Tibial nerve (tissue), 4 donors: Measurements from ENCODE around the gene TNS3.

Experiments
- CTCF ChIP-seq, 5 experiments: fragments of 200-600 bp in 3 of 5; fragments of 450-650 bp in 2 of 5; sonication (generic) in 3 of 5; IDR thresholded peaks; one replicate each; pipeline ENCODE4 v1.5.1; 2016 to 2019; ENCODE audit warnings: antibody characterized with exemption in 5 of 5, mild to moderate bottlenecking in 3 of 5, moderate library complexity in 2 of 5
- EP300 ChIP-seq, 2 donors: sonication (generic); formaldehyde crosslinking; IDR thresholded peaks; one replicate each; pipeline ENCODE4 v1.6.1; 2017; ENCODE audit warnings: antibody characterized with exemption in 2 of 2, mild to moderate bottlenecking in 1 of 2
- POLR2A ChIP-seq, 2 donors: fragments of 450-650 bp; IDR thresholded peaks; one replicate each; pipeline ENCODE4 v1.6.1; 2017; ENCODE audit warnings: antibody characterized with exemption in 2 of 2, mild to moderate bottlenecking in 2 of 2, moderate library complexity in 2 of 2

DNA sequence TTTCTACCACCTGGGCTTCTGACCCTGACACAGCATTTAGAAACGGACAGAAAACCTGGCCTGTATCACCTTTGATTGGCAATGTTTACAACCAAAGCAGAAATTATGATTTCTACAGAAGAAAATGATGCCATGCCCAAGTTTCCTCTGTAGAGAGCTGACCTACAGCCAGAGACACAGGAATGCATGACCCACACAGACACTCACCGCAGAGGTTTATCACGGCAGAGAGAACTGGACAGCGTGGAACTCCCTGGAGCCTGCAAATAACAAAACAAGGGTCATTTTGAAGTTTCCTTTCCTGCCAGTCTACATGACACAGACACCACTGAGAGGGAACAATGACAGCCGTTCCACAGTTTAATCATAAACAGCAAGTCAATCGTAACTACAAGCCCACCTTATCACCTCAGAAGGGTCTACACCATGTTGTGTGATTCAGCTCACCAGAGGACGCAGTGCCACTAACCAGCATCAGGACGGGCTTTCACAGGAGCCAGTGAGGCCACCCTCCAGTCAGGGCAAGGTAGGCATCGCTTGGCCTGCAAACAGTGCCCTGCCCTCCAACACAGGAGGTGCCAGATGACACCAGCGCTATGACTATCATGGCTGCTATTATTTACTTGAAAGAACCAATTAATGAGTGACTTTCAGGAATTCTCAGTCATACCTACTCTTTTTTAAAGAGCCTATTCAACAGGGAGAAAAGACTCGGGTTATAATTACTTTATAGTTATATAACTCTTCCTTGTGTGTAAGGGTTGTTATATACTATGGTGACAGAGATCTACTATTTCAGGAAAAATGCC lies 139.9 kb downstream of the TNS3 start:
- no peak for TF ChIP-seq CTCF (IDR thresholded peaks at IDR 0.05)
- TF ChIP-seq POLR2A (IDR thresholded peaks at IDR 0.05): no peak
- no peak for TF ChIP-seq EP300 (IDR thresholded peaks at IDR 0.05)
